H1 (cell line): Measurements from ENCODE around the gene ZYX. TPM values are rescaled to one million over a fixed set of nuclear protein-coding genes. Genes with fewer than 3 reads are reported as not detected.

Source experiments
- BCL11A ChIP-seq, 2 experiments: IDR thresholded peaks; one replicate each; pipeline ENCODE4 v1.6.1; 2011; ENCODE audit warnings: low read depth in 2 of 2, low read length in 2 of 2, mild to moderate bottlenecking in 2 of 2
- BRCA1 ChIP-seq: IDR thresholded peaks from 2 replicates; pipeline ENCODE4 v1.6.1; 2012; ENCODE audit warnings: low read depth, low read length, improper control_type of control experiment
- CREB1 ChIP-seq: IDR thresholded peaks from 2 replicates; pipeline ENCODE4 v1.6.1; 2012; ENCODE audit warnings: inconsistent platforms
- EP300 ChIP-seq, 2 experiments: IDR thresholded peaks; 1 replicate in 1 of 2; 2 replicates in 1 of 2; pipeline ENCODE4 v1.6.1; 2011 to 2012; ENCODE audit warnings: low read depth in 2 of 2, low read length in 2 of 2, mild to moderate bottlenecking in 2 of 2, borderline replicate concordance in 1 of 2, inconsistent platforms in 1 of 2, moderate library complexity in 1 of 2
- POU5F1 ChIP-seq: IDR thresholded peaks from 2 replicates; pipeline ENCODE4 v1.6.1; 2011; ENCODE audit warnings: low read depth, mild to moderate bottlenecking, low read length, moderate library complexity
- RNF2 ChIP-seq: fragments of 200-900, 300-1000 bp; sonication (generic); IDR thresholded peaks from 2 replicates; pipeline ENCODE4 v1.7.1; 2016; ENCODE audit warnings: borderline replicate concordance, low read depth, mild to moderate bottlenecking, antibody characterized with exemption, low read length; ENCODE audit not compliant: poor library complexity, severe bottlenecking; ENCODE audit errors: missing control alignments
- SAP30 ChIP-seq: fragments of 300-600 bp; sonication (generic); IDR thresholded peaks from 2 replicates; pipeline ENCODE4 v1.7.1; 2012; ENCODE audit warnings: low read length, moderate library complexity, mild to moderate bottlenecking, inconsistent platforms; ENCODE audit not compliant: insufficient read depth, insufficient replicate concordance
- SIN3A ChIP-seq, 2 experiments: IDR thresholded peaks in 1 of 2; conservative IDR thresholded peaks in 1 of 2; 2 replicates each; pipeline ENCODE4 v1.6.1; 2011 to 2012; ENCODE audit warnings: low read length in 2 of 2, improper control_type of control experiment in 1 of 2, low read depth in 1 of 2, mild to moderate bottlenecking in 1 of 2
- SIX5 ChIP-seq: IDR thresholded peaks from 2 replicates; pipeline ENCODE4 v1.6.1; 2011; ENCODE audit warnings: mild to moderate bottlenecking, low read depth, low read length
- TAF1 ChIP-seq: IDR thresholded peaks from 2 replicates; pipeline ENCODE4 v1.6.1; 2011; ENCODE audit warnings: mild to moderate bottlenecking, low read depth, low read length
- polyA plus RNA-seq, 7 experiments: library from polyadenylated mRNA; depleted of rRNA in 3 of 7; stranded (reverse) in 5 of 7; unstranded in 2 of 7; fragments of >200 nt in 5 of 7; fragments of 200-250 nt in 2 of 7; gene quantifications; 1 replicate in 5 of 7; 2 replicates in 1 of 7; 4 replicates in 1 of 7; pipeline versions ENCODE4 v1.2.1 to v1.2.3, GENCODE V29; 2011 to 2013; ENCODE audit warnings: missing spikeins in 2 of 7, mixed read lengths in 2 of 7
- total RNA-seq: library from RNA; stranded (reverse); fragmentation: NEBNext Ultra II Directional; extraction: Animal tissue kit (Norgen Biotek cat#: 25700); gene quantifications from 2 replicates; pipeline ENCODE4 v1.2.1, GENCODE V29; 2021

ZYX gene
- total and polyA plus RNA-seq, 2 of the 8 experiments (the other 6 are each of a cell fraction or from before 2014, with no cell fraction given): 40.6 to 159 TPM

DNA sequence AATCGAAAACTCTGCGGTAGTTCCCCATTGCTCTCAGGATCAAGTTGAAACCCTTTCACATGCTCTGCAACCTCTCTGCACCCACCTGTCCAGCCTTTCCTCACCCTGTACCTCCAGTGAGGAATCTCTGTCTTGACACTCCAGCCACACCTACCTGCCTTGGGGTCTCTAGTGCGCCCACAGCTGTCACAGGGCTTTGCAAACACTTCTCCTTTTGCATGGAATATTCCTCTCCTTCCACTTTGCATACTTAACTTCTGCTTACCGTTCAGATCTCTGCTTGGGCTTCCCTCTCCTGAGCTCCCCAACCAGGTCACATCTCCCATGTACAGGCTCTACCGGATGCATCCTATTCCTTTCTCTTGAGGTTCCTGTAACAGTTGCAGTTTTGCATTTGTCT lies 6.6 kb upstream of the ZYX start (continued):
- TF ChIP-seq TAF1 (no peak), POU5F1 (no peak), BCL11A (IDR thresholded peaks at IDR 0.05; ENCODE audit: low read depth in 2 of 2, low read length in 2 of 2) (no peak), CREB1 (no peak), SAP30 (no peak), RNF2 (no peak), EP300 (IDR thresholded peaks at IDR 0.05; ENCODE audit: borderline replicate concordance in 1 of 2, low read depth in 2 of 2, low read length in 2 of 2) (no peak), SIN3A (conservative IDR thresholded peaks at IDR 0.05 in 1 of 2, IDR thresholded peaks at IDR 0.05 in 1 of 2; ENCODE audit: low read depth in 1 of 2, low read length in 2 of 2) (no peak), SIX5 (no peak), BRCA1 (no peak)
